C4-2B (cell line): ENCODE data around the gene TRIM14.

Source experiments
- CTCF ChIP-seq: fragments of 450-650 bp; conservative IDR thresholded peaks from 2 replicates; pipeline ENCODE4 v1.5.1; 2017; ENCODE audit warnings: mild to moderate bottlenecking
- ZFX ChIP-seq: fragments of 450-650 bp; IDR thresholded peaks from 2 replicates; pipeline ENCODE4 v1.6.1; 2017

- no peak for TF ChIP-seq CTCF
- no peak for TF ChIP-seq ZFX
Observed at GRCh38 chr9:98067184-98067583, 51.8 kb downstream of the TRIM14 start.
